Uterus (tissue), 2 donors: ENCODE data around the gene LRP1B.

Experiments
- POLR2A ChIP-seq, 2 donors: fragments of 450-650 bp; IDR thresholded peaks; one replicate each; pipeline ENCODE4 v1.6.1; 2016; ENCODE audit warnings: antibody characterized with exemption in 2 of 2, mild to moderate bottlenecking in 1 of 2, moderate library complexity in 1 of 2
- TF ChIP-seq, protein P1 (sequence below), 4 experiments: fragments of 200-600 bp in 2 of 4; fragments of 450-650 bp in 2 of 4; sonication (generic) in 2 of 4; IDR thresholded peaks; one replicate each; pipeline ENCODE4 v1.5.1; 2016 to 2019; ENCODE audit warnings: antibody characterized with exemption in 4 of 4, mild to moderate bottlenecking in 2 of 4, moderate library complexity in 1 of 4

DNA sequence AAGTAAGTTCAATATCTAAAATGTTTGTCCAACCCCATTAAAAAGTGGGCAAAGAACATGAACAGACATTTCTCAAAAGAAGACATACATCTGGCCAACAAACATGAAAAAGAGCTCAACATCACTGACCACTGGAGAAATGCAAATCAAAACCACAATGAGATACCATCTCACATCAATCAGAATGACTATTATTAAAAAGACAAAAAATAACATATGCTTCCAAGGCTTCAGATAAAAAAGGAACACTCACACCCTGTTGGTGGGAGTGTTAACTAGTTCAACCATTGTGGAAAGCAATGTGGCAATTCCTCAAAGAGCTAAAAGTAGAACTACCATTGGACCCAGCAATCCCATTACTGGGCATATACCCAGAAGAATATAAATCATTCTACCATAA, 931.1 kb downstream of the LRP1B start:
- TF ChIP-seq, protein P1, sequence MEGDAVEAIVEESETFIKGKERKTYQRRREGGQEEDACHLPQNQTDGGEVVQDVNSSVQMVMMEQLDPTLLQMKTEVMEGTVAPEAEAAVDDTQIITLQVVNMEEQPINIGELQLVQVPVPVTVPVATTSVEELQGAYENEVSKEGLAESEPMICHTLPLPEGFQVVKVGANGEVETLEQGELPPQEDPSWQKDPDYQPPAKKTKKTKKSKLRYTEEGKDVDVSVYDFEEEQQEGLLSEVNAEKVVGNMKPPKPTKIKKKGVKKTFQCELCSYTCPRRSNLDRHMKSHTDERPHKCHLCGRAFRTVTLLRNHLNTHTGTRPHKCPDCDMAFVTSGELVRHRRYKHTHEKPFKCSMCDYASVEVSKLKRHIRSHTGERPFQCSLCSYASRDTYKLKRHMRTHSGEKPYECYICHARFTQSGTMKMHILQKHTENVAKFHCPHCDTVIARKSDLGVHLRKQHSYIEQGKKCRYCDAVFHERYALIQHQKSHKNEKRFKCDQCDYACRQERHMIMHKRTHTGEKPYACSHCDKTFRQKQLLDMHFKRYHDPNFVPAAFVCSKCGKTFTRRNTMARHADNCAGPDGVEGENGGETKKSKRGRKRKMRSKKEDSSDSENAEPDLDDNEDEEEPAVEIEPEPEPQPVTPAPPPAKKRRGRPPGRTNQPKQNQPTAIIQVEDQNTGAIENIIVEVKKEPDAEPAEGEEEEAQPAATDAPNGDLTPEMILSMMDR (IDR thresholded peaks at IDR 0.05): no peak
- TF ChIP-seq POLR2A (IDR thresholded peaks at IDR 0.05): no peak
